NCI-H1417 treated with DMSO at 0.1 percent for 48 hours (cell line): ENCODE measurements around the gene ZNF205.
A peak's percentile ranks its signal among the peaks of the same experiment; 100 is the strongest.
"Not testable (repeated sequence)": the region's sequence is repeated elsewhere in the genome, so short reads cannot be mapped to it uniquely, and the experiment has no call there.

Experiments
- DNase-seq: peaks from one replicate; lab custom pipeline; 2025; lab: John Stamatoyannopoulos, UW

ZNF205 gene

DNA sequence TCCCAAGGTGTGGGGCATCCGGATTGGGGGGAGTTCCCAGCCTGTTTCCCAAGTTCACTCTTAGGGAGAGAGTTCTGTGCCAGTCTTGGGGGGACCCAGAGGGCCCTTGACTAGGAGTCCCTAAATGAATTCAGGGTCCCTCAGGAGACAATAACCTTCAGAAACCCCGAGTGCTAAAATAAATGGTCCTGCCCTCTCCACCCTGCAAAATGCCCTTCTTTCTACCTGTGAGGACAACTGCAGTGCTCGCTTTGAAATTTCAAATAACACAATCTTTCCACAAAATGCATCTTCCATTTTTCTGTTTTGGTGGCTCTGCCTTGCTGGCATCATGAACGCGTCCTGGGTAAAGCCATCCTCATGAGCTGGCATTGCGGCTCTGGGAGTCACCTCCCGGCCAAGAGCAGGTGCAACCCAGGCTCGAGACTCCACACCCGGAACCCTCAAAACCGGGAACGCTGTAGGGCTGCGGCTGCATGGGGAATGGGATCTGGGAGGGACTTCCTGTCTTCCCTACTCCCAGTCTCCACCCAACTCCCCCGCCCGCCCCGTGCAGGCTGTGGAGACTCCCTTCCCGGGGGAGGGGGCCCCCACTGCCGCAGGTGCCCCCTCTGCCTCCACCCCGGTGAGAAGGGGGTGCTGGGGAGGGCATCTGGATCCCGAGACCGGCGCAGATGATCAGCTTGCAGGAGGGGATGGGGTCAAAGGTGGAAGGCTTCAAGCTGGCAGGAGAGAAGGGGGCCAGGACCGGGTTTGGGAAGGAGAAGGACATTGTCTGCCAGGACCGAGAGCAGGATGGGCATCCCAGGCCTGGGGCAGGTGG, at the start of gene ZNF205:
TSS of gene ZNF205 (plus strand) at position 529 of the 823 bp plus-strand sequence. CDS start 845 bp downstream, outside the sequence.
- peak; percentile 39 for DNase-seq

- no peak for DNase-seq
These were observed 48.6 kb upstream of the ZNF205 start for GRCh38 chr16:3063625-3064386.

DNA sequence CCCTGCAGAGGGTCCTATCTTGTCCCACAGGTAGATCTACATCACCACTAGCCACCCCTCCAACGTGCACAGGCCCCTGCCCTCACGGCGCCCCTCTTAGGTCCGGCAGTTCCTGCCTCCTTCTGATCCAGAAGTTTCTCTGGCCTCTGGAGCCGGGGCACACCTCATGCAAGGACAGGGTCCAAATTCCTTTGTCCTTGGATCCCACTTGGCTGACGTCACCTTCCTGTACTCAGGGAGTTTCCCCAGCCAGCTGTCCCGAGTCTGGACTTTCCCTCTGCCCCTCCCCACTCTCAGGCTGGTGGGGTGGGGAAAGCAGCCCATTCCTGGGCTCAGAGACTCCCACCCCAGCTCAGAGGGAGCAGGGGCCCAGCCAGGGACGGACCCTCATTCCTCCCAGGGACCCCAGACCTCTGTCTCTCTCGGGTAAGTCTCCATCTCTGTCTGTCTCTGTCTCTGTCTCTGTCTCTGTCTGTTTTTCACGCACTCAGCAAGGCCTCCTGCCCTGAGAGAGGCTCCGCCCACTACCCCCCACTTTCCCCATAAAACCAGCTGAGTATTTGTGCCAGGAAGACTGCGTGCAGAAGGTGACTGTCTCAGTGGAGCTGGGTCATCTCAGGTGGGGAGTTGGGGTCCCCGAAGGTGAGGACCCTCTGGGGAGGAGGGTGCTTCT, 47.2 kb upstream of the ZNF205 start, which contains the start of gene IL32:
TSS of gene IL32 (plus strand) at position 572 of the 673 bp plus-strand sequence. CDS start 172 bp downstream, outside the sequence.
- DNase-seq, result no peak

GRCh38 chr16:3065742-3066439, 46.5 kb upstream of the ZNF205 start:
- DNase-seq, result no peak

GRCh38 chr16:3066440-3066748, 46.0 kb upstream of the ZNF205 start:
- no peak for DNase-seq

DNA sequence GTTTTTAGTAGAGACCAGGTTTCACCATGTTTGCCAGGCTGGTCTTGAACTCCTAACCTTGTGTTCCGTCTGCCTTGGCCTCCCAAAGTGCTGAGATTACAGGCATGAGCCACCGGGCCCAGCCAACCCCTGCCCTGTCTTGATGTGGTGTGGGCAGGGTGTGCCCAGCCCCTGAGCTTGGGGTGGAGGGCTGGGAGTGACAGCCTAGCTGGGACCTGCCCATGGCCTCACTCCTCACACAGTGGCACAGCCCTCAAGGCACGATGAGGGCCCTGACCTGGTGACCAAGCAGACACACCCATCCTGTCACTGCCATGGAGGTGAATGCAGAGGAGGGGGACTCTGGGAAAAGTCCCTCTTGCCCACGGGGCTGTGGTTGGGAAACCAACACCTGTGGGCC, 43.9 kb upstream of the ZNF205 start:
- no peak for DNase-seq

DNA sequence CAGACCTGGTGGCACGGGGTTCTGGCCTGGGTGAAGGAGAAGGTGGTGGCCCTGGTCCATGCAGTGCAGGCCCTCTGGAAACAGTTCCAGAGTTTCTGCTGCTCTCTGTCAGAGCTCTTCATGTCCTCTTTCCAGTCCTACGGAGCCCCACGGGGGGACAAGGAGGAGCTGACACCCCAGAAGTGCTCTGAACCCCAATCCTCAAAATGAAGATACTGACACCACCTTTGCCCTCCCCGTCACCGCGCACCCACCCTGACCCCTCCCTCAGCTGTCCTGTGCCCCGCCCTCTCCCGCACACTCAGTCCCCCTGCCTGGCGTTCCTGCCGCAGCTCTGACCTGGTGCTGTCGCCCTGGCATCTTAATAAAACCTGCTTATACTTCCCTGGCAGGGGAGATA, 43.2 kb upstream of the ZNF205 start:
- DNase-seq, result not testable (repeated sequence)

DNA sequence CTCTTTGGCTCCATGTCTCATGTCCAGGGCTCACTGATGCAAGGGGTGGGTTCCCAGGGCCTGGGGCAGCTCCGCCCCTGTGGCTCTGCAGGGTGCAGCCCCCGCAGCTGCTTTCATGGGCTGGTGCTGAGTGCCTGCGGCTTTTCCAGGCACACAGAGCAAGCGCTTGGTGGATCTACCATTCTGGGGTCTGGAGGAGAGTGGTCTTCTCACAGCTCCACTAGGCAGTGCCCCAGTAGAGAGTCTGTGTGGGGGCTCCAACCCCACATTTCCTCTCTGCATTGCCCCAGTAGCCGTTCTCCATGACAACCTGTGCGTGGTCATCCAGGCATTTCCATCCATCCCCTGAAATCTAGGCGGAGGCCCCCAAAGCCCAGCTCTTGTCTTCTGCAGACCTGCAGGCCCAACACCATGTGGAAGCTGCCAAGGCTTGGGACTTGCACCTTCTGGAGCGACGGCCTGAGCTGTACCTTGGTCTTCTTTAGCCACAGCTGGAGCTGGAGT, 41.7 kb upstream of the ZNF205 start:
- DNase-seq, result no peak

- DNase-seq, result no peak
These were observed 40.7 kb upstream of the ZNF205 start for GRCh38 chr16:3071655-3072054.

DNA sequence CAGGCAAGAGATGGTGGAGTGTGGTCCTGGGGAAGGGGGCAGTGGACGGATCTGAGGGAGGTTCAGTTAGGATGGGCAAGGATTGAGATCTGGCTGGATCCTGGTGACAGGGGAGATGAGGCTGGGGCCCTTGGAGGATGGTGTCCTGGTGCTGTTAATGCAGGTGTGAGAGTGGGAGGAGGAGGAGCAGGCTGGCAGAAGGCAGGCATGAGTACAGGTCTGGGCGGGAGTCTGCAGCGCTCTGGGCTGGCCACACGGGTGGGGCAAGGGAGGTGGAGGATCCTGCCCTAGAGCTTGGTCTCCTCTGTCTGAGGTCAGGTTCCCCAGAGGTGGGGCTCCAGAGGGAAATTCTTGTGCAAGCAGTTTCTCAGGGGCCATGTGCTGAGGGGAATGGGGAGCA, 40.2 kb upstream of the ZNF205 start:
- DNase-seq, result not testable (repeated sequence)

DNA sequence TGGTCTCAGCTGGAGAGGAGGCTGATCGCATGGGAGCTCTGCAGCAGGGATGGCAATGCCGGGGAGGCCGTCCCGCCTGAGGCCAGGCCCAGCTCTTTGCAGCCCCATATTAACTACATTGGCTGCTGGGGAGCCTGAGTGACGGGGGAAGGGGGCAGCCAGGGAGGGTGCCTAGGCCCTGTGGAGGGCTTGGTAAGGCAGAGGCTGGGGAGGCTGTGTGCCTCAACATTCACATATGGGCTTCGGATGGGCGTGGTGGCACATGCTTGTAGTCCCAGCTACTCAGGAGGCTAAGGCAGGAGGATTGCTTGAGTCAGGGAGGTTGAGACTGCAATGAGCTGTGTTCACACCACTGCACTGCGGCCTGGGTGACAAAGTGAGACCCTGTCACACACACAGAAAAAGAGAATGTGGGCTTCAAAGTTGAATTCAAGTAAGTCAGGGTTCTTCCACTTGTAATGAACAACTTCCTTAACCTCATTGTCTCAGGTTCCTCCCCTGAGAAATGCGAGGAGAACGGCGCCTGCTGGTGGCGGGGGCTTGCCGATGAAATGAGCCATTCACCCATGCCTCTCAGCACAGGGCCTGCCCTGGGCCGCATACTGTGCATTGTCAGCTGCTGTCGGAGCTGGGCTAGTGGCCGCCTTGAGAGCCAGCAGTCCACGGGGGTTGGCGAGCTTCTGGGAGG, 39.7 kb upstream of the ZNF205 start:
- DNase-seq, result not testable (repeated sequence)

- DNase-seq, result no peak
These were observed 38.9 kb upstream of the ZNF205 start for GRCh38 chr16:3073448-3073847.

DNA sequence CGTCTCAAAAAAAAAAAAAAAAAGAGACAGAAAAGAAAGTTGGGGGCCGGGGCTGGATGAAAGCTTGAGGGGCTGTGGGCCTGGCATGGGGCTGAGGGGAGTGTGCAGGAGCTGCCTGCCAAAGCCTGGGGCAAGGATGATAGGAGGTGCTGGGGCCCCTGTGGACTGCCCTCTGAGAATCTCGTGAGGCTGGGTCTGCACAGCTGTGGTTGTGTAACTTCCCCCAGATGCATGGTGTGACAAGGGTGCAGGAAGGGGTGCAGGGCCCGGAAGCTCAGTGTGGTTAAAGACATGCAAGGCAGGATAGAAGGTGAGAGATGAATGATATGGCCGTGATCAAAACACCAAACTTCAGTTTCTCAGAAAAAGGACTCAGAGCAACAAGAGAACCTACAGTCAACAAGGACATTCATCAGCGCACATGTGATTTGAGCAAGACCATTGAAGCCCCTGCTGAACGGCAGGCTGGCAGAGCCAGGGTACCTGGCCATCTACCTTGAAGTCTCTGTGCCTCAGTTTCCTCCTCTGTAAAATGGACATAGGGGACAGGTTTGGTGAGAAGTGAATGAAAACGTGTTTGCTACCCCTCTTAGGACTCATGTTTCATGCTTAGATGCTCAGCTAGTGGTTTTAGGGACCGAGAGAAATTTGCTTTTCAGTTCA, 37.4 kb upstream of the ZNF205 start:
- no peak for DNase-seq

GRCh38 chr16:3075523-3075915, 36.9 kb upstream of the ZNF205 start:
- DNase-seq, result no peak

GRCh38 chr16:3075946-3076345, 36.4 kb upstream of the ZNF205 start:
- DNase-seq, result not testable (repeated sequence)

GRCh38 chr16:3076577-3076976, 35.8 kb upstream of the ZNF205 start:
- no peak for DNase-seq

- no peak for DNase-seq
These were observed 32.4 kb upstream of the ZNF205 start for GRCh38 chr16:3080024-3080423.

GRCh38 chr16:3081957-3082356, 30.4 kb upstream of the ZNF205 start:
- not testable (repeated sequence) for DNase-seq

- not testable (repeated sequence) for DNase-seq
These were observed 29.0 kb upstream of the ZNF205 start for GRCh38 chr16:3083408-3083807.

DNA sequence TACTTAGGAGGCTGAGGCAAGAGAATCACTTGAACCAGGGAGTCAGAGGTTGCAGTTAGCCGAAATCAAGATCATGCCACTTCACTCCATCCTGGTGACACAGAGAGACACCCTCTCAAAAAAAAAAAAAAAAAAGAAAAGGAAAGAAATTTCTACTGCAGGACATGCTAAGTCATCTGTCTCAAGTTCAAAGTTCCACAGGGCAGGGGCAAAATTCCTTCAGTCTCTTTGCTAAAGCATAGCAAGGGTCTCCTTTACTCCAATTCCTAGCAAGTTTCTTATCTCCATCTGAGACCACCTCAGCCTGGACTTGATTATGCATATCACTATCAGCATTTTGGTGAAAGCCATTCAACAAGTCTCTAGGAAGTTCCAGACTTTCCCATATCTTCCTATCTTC, 27.9 kb upstream of the ZNF205 start:
- no peak for DNase-seq
